Liver (tissue), 9 donors: ENCODE measurements around the gene AMIGO1. TPM values are rescaled to one million over a fixed set of nuclear protein-coding genes. Genes with fewer than 3 reads are reported as not detected.

Experiments
- DNase-seq: peaks from one replicate; pipeline ENCODE4 v3.0.0-alpha.2; 2017; ENCODE audit warnings: low spot score
- H3K27ac ChIP-seq, 2 donors: one replicate each; pipeline ENCODE4 v1.7.0; 2013; ENCODE audit warnings: inconsistent platforms in 2 of 2, low read length in 2 of 2, control low read depth in 1 of 2, low read depth in 1 of 2, mild to moderate bottlenecking in 1 of 2
- H3K27me3 ChIP-seq, 4 donors: one replicate each; pipeline versions ENCODE4 v1.6.1 to v1.7.0; 2013; ENCODE audit warnings: low read length in 3 of 4, inconsistent platforms in 1 of 4, mild to moderate bottlenecking in 1 of 4, moderate library complexity in 1 of 4; ENCODE audit not compliant: control insufficient read depth in 4 of 4, insufficient read depth in 4 of 4
- H3K36me3 ChIP-seq, 4 donors: one replicate each; pipeline versions ENCODE4 v1.6.1 to v1.7.0; 2013; ENCODE audit warnings: low read length in 3 of 4, mild to moderate bottlenecking in 3 of 4, low read depth in 1 of 4, moderate library complexity in 1 of 4; ENCODE audit not compliant: control insufficient read depth in 4 of 4, insufficient read depth in 3 of 4
- H3K4me1 ChIP-seq, 4 donors: one replicate each; pipeline versions ENCODE4 v1.6.1 to v1.7.0; 2013; ENCODE audit warnings: low read length in 3 of 4, mild to moderate bottlenecking in 3 of 4, moderate library complexity in 1 of 4; ENCODE audit not compliant: control insufficient read depth in 4 of 4, insufficient read depth in 4 of 4
- H3K4me3 ChIP-seq, 3 donors: one replicate each; pipeline versions ENCODE4 v1.6.1 to v1.7.0; 2013; ENCODE audit warnings: low read length in 3 of 3, control low read depth in 1 of 3, low read depth in 1 of 3, mild to moderate bottlenecking in 1 of 3
- H3K9ac ChIP-seq, 2 donors: one replicate each; pipeline ENCODE4 v1.7.0; 2013; ENCODE audit warnings: low read length in 2 of 2, mild to moderate bottlenecking in 2 of 2, moderate library complexity in 2 of 2, control low read depth in 1 of 2, low read depth in 1 of 2
- H3K9me3 ChIP-seq, 4 donors: one replicate each; pipeline versions ENCODE4 v1.6.1 to v1.7.0; 2013; ENCODE audit warnings: low read length in 3 of 4; ENCODE audit not compliant: control insufficient read depth in 4 of 4
- ATF3 ChIP-seq: IDR thresholded peaks from 2 replicates; pipeline ENCODE4 v1.6.1; 2016; ENCODE audit warnings: antibody characterized with exemption
- CTCF ChIP-seq: fragments of 150-350 bp; IDR thresholded peaks from 2 replicates; pipeline ENCODE4 v1.5.1; 2017; ENCODE audit warnings: improper control_type of control experiment, low read depth, low read length; ENCODE audit not compliant: missing input control
- FOXA1 ChIP-seq: IDR thresholded peaks from 2 replicates; pipeline ENCODE4 v1.6.1; 2016; ENCODE audit warnings: antibody characterized with exemption
- FOXA2 ChIP-seq: IDR thresholded peaks from 2 replicates; pipeline ENCODE4 v1.6.1; 2016; ENCODE audit warnings: antibody characterized with exemption
- GABPA ChIP-seq, 2 donors: IDR thresholded peaks in 1 of 2; conservative IDR thresholded peaks in 1 of 2; 2 replicates each; pipeline ENCODE4 v1.6.1; 2016; ENCODE audit warnings: antibody characterized with exemption in 2 of 2, mild to moderate bottlenecking in 1 of 2, moderate library complexity in 1 of 2
- HNF4A ChIP-seq, 2 donors: conservative IDR thresholded peaks; 2 replicates each; pipeline ENCODE4 v1.6.1; 2016; ENCODE audit warnings: antibody characterized with exemption in 2 of 2, mild to moderate bottlenecking in 2 of 2
- HNF4G ChIP-seq: IDR thresholded peaks from 2 replicates; pipeline ENCODE4 v1.6.1; 2016; ENCODE audit warnings: antibody characterized with exemption
- JUND ChIP-seq, 2 donors: IDR thresholded peaks; 2 replicates each; pipeline ENCODE4 v1.6.1; 2016; ENCODE audit warnings: antibody characterized with exemption in 2 of 2
- MAX ChIP-seq: IDR thresholded peaks from 2 replicates; pipeline ENCODE4 v1.6.1; 2016; ENCODE audit warnings: antibody characterized with exemption
- NR2F2 ChIP-seq: IDR thresholded peaks from 2 replicates; pipeline ENCODE4 v1.6.1; 2016; ENCODE audit warnings: antibody characterized with exemption
- RAD21 ChIP-seq, 2 donors: IDR thresholded peaks; 2 replicates each; pipeline ENCODE4 v1.6.1; 2016; ENCODE audit warnings: antibody characterized with exemption in 2 of 2, mild to moderate bottlenecking in 2 of 2
- REST ChIP-seq: IDR thresholded peaks from 2 replicates; pipeline ENCODE4 v1.6.1; 2016; ENCODE audit warnings: antibody characterized with exemption, mild to moderate bottlenecking
- RXRA ChIP-seq, 2 donors: IDR thresholded peaks; 2 replicates each; pipeline ENCODE4 v1.6.1; 2017 to 2018; ENCODE audit warnings: antibody characterized with exemption in 2 of 2, mild to moderate bottlenecking in 1 of 2
- SP1 ChIP-seq: IDR thresholded peaks from 2 replicates; pipeline ENCODE4 v1.6.1; 2018; ENCODE audit warnings: antibody characterized with exemption, mild to moderate bottlenecking
- TAF1 ChIP-seq: conservative IDR thresholded peaks from 2 replicates; pipeline ENCODE4 v1.6.1; 2016; ENCODE audit warnings: antibody characterized with exemption, mild to moderate bottlenecking
- YY1 ChIP-seq: IDR thresholded peaks from 2 replicates; pipeline ENCODE4 v1.6.1; 2016; ENCODE audit warnings: antibody characterized with exemption, mild to moderate bottlenecking
- ZBTB33 ChIP-seq: IDR thresholded peaks from 2 replicates; pipeline ENCODE4 v1.6.1; 2016; ENCODE audit warnings: antibody characterized with exemption
- WGBS: extraction: QIAGEN DNeasy Blood & Tissue Kit; methylation state at CpG from one replicate; pipeline ENCODE4 v1.1.7; 2013; 5-methylcytosine and 5-hydroxymethylcytosine counted together
- polyA plus RNA-seq, 2 donors: library from polyadenylated mRNA; stranded (reverse) in 1 of 2; unstranded in 1 of 2; fragments of 200-250 nt in 1 of 2; fragments of >200 nt in 1 of 2; fragmentation: Nextera tagmentation in 1 of 2; extraction: Ambion mirVana in 1 of 2; gene quantifications; one replicate each; pipeline versions ENCODE4 v1.2.1 to v1.2.3, GENCODE V29; 2013 to 2015
- total RNA-seq, 2 donors: library from RNA; depleted of rRNA; stranded (reverse); fragments of >200 nt; gene quantifications; one replicate each; pipeline ENCODE4 v1.2.3, GENCODE V29; 2014
- donor health status: healthy.
- donor health status: healthy.
- donor health status: healthy.
- donor health status: healthy.
- donor health status: healthy.

Gene AMIGO1
- total and polyA plus RNA-seq, 4 donors, result 0.75 to 4.6 (median 1.9) TPM

- 90% methylated on average over 11 of the region's 11 CpGs for WGBS
- DNase-seq, result peak; percentile 80
- Histone ChIP-seq H3K9me3 (no peaks in the 10 kb centered on the region), H3K27ac (no peak overlapping the region), H3K9ac (no peak overlapping the region), H3K4me1 (peaks cover 0 to 12% (median 8%) of the 10 kb centered on the region in 4 donors), H3K4me3 (no peak overlapping the region), H3K36me3 (peaks cover 0 to 12% (median 0%) of the 10 kb centered on the region in 4 donors), H3K27me3 (no peaks in the 10 kb centered on the region)
- peak; percentile 85 for TF ChIP-seq CTCF
- TF ChIP-seq HNF4G, result no peak
- peak; percentile 71 to 83 for TF ChIP-seq RAD21 (IDR thresholded peaks at IDR 0.05)
- TF ChIP-seq SP1, result no peak
- TF ChIP-seq TAF1, result no peak
- no peak for TF ChIP-seq ZBTB33
Measured at GRCh38 chr1:109490029-109490933, 19.2 kb downstream of the AMIGO1 start.

- Histone ChIP-seq H3K27me3 (no peaks in the 10 kb centered on the region), H3K9me3 (no peaks in the 10 kb centered on the region), H3K4me1 (peaks cover 0 to 12% (median 7%) of the 10 kb centered on the region in 4 donors), H3K9ac (no peak overlapping the region), H3K27ac (no peak overlapping the region), H3K4me3 (no peak overlapping the region), H3K36me3 (peaks cover 0 to 12% (median 0%) of the 10 kb centered on the region in 4 donors)
- TF ChIP-seq RAD21 (IDR thresholded peaks at IDR 0.05), result no peak
- no peak for TF ChIP-seq FOXA1
- no peak for TF ChIP-seq RXRA (IDR thresholded peaks at IDR 0.05)
- TF ChIP-seq REST, result no peak
- TF ChIP-seq NR2F2, result no peak
- TF ChIP-seq HNF4A (conservative IDR thresholded peaks at IDR 0.05), result no peak
- TF ChIP-seq FOXA2, result no peak
- no peak for TF ChIP-seq YY1
- TF ChIP-seq ZBTB33, result no peak
- TF ChIP-seq ATF3, result no peak
- TF ChIP-seq TAF1, result no peak
- TF ChIP-seq JUND (IDR thresholded peaks at IDR 0.05), result no peak
- no peak for TF ChIP-seq GABPA (IDR thresholded peaks at IDR 0.05 in 1 of 2, conservative IDR thresholded peaks at IDR 0.05 in 1 of 2)
- no peak for TF ChIP-seq SP1
- no peak for TF ChIP-seq MAX
- WGBS, result 94% methylated on average over 12 of the region's 12 CpGs
- no peak for DNase-seq
Measured at GRCh38 chr1:109488696-109489095, 20.8 kb downstream of the AMIGO1 start.
